GM12801 (cell line): ENCODE results near the gene TBC1D8.

Experiments
- TF ChIP-seq, protein P1 (sequence below): IDR thresholded peaks from one replicate; pipeline ENCODE4 v1.5.1; 2011; ENCODE audit warnings: control low read depth; ENCODE audit not compliant: insufficient read length; ENCODE audit errors: extremely low read depth

Gene TBC1D8

DNA sequence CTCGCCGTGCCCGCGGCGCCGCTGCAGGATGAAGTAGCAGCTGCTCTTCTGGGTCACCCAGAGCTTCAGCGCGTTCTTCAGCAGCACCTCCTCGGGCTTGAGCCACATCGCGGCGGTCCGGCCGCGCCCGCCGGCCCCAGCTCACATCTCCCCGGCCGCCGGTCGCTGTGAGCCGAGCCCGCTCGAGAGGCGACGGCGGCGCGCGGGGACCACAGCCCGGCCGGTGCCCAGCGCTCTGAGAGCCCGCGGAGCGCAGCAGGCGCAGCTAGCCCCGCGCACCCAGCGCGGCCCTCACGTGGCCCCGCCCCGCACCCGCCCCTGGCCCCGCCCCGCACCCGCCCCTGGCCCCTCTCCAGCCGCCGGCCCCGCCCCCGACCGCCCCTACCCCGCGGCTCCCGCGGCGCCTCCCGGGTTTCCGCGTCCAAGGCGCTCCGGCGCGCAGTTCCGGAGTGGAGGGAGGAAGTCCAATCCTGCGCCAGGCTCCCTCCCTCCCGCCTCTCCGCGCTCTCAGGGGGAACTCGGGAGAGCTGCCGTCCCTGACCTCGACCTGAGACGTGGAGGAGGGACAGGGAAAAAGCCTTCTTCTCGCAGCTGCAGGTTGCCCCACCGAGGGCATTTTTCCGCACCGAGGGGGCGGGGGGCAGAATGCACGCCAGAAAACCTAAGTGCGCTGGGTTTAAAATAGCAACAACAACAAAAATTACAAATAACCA is at the start of gene TBC1D8:
Gene TBC1D8 (minus strand): TSS at position 237 of the 713 bp plus-strand sequence. CDS start 129 bp downstream, at position 108.
- TF ChIP-seq, protein P1, sequence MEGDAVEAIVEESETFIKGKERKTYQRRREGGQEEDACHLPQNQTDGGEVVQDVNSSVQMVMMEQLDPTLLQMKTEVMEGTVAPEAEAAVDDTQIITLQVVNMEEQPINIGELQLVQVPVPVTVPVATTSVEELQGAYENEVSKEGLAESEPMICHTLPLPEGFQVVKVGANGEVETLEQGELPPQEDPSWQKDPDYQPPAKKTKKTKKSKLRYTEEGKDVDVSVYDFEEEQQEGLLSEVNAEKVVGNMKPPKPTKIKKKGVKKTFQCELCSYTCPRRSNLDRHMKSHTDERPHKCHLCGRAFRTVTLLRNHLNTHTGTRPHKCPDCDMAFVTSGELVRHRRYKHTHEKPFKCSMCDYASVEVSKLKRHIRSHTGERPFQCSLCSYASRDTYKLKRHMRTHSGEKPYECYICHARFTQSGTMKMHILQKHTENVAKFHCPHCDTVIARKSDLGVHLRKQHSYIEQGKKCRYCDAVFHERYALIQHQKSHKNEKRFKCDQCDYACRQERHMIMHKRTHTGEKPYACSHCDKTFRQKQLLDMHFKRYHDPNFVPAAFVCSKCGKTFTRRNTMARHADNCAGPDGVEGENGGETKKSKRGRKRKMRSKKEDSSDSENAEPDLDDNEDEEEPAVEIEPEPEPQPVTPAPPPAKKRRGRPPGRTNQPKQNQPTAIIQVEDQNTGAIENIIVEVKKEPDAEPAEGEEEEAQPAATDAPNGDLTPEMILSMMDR: no peak

GRCh38 chr2:101200676-101201075 is 49.5 kb upstream of the TBC1D8 start:
- TF ChIP-seq, protein P1: no peak

GRCh38 chr2:101199251-101199791 is 48.1 kb upstream of the TBC1D8 start:
- TF ChIP-seq, protein P1: no peak

GRCh38 chr2:101197814-101198213 is 46.6 kb upstream of the TBC1D8 start:
- TF ChIP-seq, protein P1: no peak

DNA sequence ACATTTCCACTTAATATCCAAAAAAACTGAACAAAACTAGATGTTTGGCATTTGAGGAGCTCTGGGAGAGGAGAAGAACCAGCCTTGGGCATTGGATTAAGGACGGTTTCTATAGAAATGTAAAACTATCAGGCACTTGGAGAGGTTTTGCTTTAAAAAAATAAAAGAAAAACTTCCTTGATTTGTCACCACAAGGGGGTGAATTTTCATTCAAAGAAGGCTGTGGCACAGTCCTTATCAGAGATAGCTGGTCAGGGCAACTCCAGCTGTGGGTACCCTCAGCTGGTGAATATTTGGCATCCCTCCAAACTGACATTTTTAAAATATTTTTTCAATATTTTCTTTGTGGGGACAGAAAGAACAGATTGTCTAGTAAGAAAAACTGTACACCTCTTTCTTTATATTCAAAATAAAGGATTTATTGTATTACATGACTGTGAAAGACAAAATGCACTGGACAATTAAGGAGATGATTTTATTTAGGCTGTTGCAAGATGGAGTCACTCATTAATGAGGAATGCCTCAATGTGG is 46.1 kb upstream of the TBC1D8 start:
- TF ChIP-seq, protein P1: no peak

DNA sequence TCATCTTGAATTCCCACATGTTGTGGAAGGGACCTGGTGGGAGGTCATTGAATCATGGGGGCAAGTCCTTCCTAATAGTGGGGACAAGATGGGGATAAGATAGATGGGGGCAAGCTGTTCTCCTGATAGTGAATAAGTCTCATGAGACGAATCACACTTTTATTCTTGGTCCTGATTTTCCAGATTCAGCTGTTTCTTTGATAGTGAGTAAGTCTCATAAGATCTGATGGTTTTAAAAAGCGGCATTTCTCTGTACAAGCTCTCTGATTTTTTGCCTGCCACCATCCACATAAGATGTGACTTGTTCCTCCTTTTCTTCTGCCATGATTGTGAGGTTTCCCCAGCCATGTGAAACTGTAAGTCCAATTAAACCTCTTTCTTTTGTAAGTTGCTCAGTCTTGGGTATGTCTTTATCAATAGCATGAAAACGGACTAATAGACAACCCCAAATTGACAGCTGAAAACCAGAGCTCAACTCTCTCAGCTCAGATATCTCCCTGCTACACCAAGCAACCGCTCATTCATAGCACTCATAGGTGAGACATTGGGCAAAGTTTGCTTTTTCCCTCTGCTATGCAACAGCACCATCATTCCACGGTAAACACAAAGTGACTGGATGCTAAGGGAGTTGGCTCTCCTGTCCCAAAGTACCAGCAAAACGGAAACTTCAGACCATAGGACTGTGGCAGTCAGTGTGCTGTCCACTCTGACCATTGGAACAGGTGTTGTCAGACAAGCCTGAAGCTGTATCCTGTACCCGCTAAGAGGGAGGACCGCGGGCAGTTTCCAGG is 44.9 kb upstream of the TBC1D8 start:
- TF ChIP-seq, protein P1: no peak

DNA sequence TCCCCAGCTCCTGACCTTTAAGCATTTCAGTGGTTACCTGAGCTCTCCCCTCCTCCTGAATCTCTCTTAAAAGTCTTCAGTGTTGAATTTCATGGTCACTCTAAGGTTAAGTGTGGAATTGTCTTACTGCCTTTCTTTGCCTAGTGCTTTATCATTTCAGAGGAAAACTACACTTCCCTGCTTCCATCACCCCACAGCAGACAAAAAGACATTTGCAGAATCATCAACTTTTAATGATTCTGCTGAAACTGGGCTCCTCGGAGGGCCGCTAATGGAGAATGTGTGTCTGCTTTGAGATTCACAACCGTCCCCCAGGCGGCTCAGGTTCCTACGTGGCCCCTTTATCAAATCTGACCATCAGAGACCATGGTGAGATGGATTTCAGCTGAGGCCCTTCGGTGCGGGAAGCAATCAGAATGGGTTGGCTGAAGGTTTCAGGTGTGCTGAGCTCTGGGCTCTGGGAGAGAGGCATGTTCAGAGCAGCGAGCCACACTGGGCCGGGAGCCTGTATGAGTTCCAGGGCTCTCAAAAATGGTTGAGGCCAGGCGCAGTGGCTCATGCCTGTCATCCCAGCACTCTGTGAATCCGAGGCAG is 41.9 kb upstream of the TBC1D8 start:
- TF ChIP-seq, protein P1: no peak
